H9 (cell line): ENCODE measurements around the gene LAMB4. TPM values are rescaled to one million over a fixed set of nuclear protein-coding genes. Genes with fewer than 3 reads are reported as not detected.
A peak's percentile ranks its signal among the peaks of the same experiment; 100 is the strongest.

Experiments used
- DNase-seq: peaks from one replicate; pipeline ENCODE4 v3.0.0-alpha.2; 2017
- H2AFZ ChIP-seq: one replicate; pipeline ENCODE4 v1.6.1; 2013; ENCODE audit warnings: mild to moderate bottlenecking, low read length, control low read depth, moderate library complexity
- H2AK5ac ChIP-seq: 2 replicates; pipeline ENCODE4 v1.6.1; 2013; ENCODE audit warnings: low read length, control low read depth, mixed read lengths; ENCODE audit not compliant: insufficient read length
- H2BK120ac ChIP-seq: one replicate; pipeline ENCODE4 v1.6.1; 2013; ENCODE audit warnings: low read depth, mild to moderate bottlenecking, low read length, control low read depth, inconsistent platforms; ENCODE audit not compliant: poor library complexity, severe bottlenecking
- H2BK12ac ChIP-seq: 2 replicates; pipeline ENCODE4 v1.6.1; 2013; ENCODE audit warnings: low read length, control low read depth, mixed read lengths, low read depth; ENCODE audit not compliant: insufficient read length
- H2BK15ac ChIP-seq: 2 replicates; pipeline ENCODE4 v1.6.1; 2013; ENCODE audit warnings: low read depth, low read length, control low read depth
- H2BK20ac ChIP-seq: one replicate; pipeline ENCODE4 v1.6.1; 2013; ENCODE audit warnings: low read depth, mild to moderate bottlenecking, low read length, control low read depth, inconsistent platforms; ENCODE audit not compliant: poor library complexity, severe bottlenecking
- H2BK5ac ChIP-seq: 2 replicates; pipeline ENCODE4 v1.6.1; 2013; ENCODE audit warnings: low read length, control low read depth, mixed read lengths; ENCODE audit not compliant: insufficient read length
- H3K14ac ChIP-seq: 2 replicates; pipeline ENCODE4 v1.6.1; 2013; ENCODE audit warnings: low read length, control low read depth; ENCODE audit not compliant: insufficient read depth
- H3K18ac ChIP-seq: 2 replicates; pipeline ENCODE4 v1.6.1; 2013; ENCODE audit warnings: low read depth, mild to moderate bottlenecking, mixed read lengths, low read length, control low read depth; ENCODE audit not compliant: insufficient read length
- H3K23ac ChIP-seq: 2 replicates; pipeline ENCODE4 v1.6.1; 2013; ENCODE audit warnings: low read length, control low read depth, mixed read lengths, low read depth; ENCODE audit not compliant: insufficient read length
- H3K23me2 ChIP-seq: 2 replicates; pipeline ENCODE4 v1.6.1; 2013; ENCODE audit warnings: low read depth, mild to moderate bottlenecking, mixed read lengths, low read length, control low read depth; ENCODE audit not compliant: insufficient read length, poor library complexity, severe bottlenecking
- H3K27ac ChIP-seq: 2 replicates; pipeline ENCODE4 v1.5.1; 2013; ENCODE audit warnings: low read length, control low read depth, mixed read lengths, low read depth; ENCODE audit not compliant: insufficient read length
- H3K27me3 ChIP-seq: 2 replicates; pipeline ENCODE4 v1.6.1; 2013; ENCODE audit warnings: low read length, control low read depth, inconsistent platforms; ENCODE audit not compliant: insufficient read depth
- H3K4ac ChIP-seq: 2 replicates; pipeline ENCODE4 v1.6.1; 2013; ENCODE audit warnings: low read depth, mild to moderate bottlenecking, control low read depth, inconsistent platforms, low read length, moderate library complexity
- H3K4me1 ChIP-seq: 2 replicates; pipeline ENCODE4 v1.6.1; 2013; ENCODE audit warnings: low read length, control low read depth, inconsistent platforms; ENCODE audit not compliant: insufficient read depth
- H3K4me2 ChIP-seq: 2 replicates; pipeline ENCODE4 v1.6.1; 2013; ENCODE audit warnings: low read length, control low read depth, mixed read lengths; ENCODE audit not compliant: insufficient read length, insufficient read depth
- H3K56ac ChIP-seq: 2 replicates; pipeline ENCODE4 v1.6.1; 2013; ENCODE audit warnings: low read depth, mild to moderate bottlenecking, mixed read lengths, low read length, control low read depth; ENCODE audit not compliant: insufficient read length
- H3K79me1 ChIP-seq: 2 replicates; pipeline ENCODE4 v1.6.1; 2013; ENCODE audit warnings: low read depth, mild to moderate bottlenecking, moderate library complexity, low read length, control low read depth, inconsistent platforms; ENCODE audit not compliant: insufficient read depth, poor library complexity, severe bottlenecking
- H3K79me2 ChIP-seq: 2 replicates; pipeline ENCODE4 v1.6.1; 2013; ENCODE audit warnings: low read length, control low read depth, inconsistent platforms; ENCODE audit not compliant: insufficient read depth
- H3K9ac ChIP-seq: 2 replicates; pipeline ENCODE4 v1.6.1; 2013; ENCODE audit warnings: low read length, control low read depth, mixed read lengths; ENCODE audit not compliant: insufficient read length; ENCODE audit errors: extremely low read depth
- H3K9me3 ChIP-seq: one replicate; pipeline ENCODE4 v1.6.1; 2013; ENCODE audit warnings: low read depth, low read length, inconsistent platforms; ENCODE audit not compliant: control insufficient read depth
- H3T11ph ChIP-seq: one replicate; pipeline ENCODE4 v1.6.1; 2013; ENCODE audit warnings: mild to moderate bottlenecking, low read length, control low read depth, inconsistent platforms
- H4K20me1 ChIP-seq: one replicate; pipeline ENCODE4 v1.6.1; 2013; ENCODE audit not compliant: control insufficient read depth, insufficient read length, insufficient read depth
- H4K5ac ChIP-seq: 2 replicates; pipeline ENCODE4 v1.6.1; 2013; ENCODE audit warnings: low read depth, mild to moderate bottlenecking, mixed read lengths, low read length, control low read depth; ENCODE audit not compliant: insufficient read length
- H4K8ac ChIP-seq: replicated peaks from 2 replicates; pipeline ENCODE4 v1.6.1; 2013; ENCODE audit warnings: low read length, control low read depth, mixed read lengths, low read depth; ENCODE audit not compliant: insufficient read length
- H4K91ac ChIP-seq: 2 replicates; pipeline ENCODE4 v1.6.1; 2013; ENCODE audit warnings: low read depth, mild to moderate bottlenecking, moderate library complexity, mixed read lengths, low read length, control low read depth; ENCODE audit not compliant: insufficient read length
- H3K27ac Mint-ChIP-seq, 3 experiments: 2 replicates in 2 of 3; 3 replicates in 1 of 3; pipeline ENCODE4 v1.8.0; 2020 to 2021; ENCODE audit warnings: mixed read lengths in 3 of 3, mild to moderate bottlenecking in 1 of 3, moderate library complexity in 1 of 3
- H3K27me3 Mint-ChIP-seq: 2 replicates; pipeline ENCODE4 v1.8.0; 2021; ENCODE audit warnings: low read depth, mild to moderate bottlenecking, moderate library complexity, mixed read lengths
- H3K36me3 Mint-ChIP-seq, 3 experiments: 2 replicates in 2 of 3; 3 replicates in 1 of 3; pipeline ENCODE4 v1.8.0; 2020 to 2021; ENCODE audit warnings: low read depth in 3 of 3, mixed read lengths in 3 of 3; ENCODE audit not compliant: insufficient read depth in 1 of 3
- H3K4me1 Mint-ChIP-seq, 2 experiments: 2 replicates each; pipeline ENCODE4 v1.8.0; 2020; ENCODE audit warnings: mixed read lengths in 2 of 2
- H3K4me3 Mint-ChIP-seq, 2 experiments: 2 replicates in 1 of 2; 3 replicates in 1 of 2; pipeline ENCODE4 v1.8.0; 2020 to 2021; ENCODE audit warnings: mild to moderate bottlenecking in 2 of 2, mixed read lengths in 2 of 2, moderate library complexity in 1 of 2
- H3K9me3 Mint-ChIP-seq, 2 experiments: 2 replicates in 1 of 2; 3 replicates in 1 of 2; pipeline ENCODE4 v1.8.0; 2020; ENCODE audit warnings: mild to moderate bottlenecking in 2 of 2, mixed read lengths in 2 of 2, moderate library complexity in 1 of 2
- CTCF ChIP-seq: fragments of 200-600 bp; sonication (generic); conservative IDR thresholded peaks from 3 replicates; pipeline ENCODE4 v1.8.0; 2021; ENCODE audit warnings: antibody characterized with exemption, mild to moderate bottlenecking
- total RNA-seq: library from RNA; stranded (reverse); gene quantifications from 2 replicates; pipeline ENCODE4 v1.2.1, GENCODE V29; 2021

The LAMB4 gene
- total RNA-seq, 1 experiment from 2014 or later: not detected

DNA sequence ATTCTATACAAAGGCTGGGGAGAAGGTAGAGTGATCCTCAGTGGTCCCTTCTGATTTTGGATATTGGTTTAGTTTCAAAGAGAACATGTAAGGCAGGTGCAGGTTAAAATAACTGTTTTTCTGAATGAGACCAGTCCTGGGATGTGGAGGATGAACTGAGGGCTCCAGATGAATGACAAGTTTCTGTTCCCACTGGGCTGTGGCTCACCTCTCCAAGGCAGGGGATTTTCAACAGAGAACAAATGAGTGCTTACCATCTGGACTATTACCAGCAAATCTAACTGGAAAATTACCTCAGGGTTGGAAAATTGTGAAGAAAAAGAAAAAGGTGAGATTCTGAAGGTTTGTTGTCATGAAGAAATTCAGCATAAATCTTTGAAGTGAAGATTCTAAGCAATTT lies 8.0 kb downstream of the LAMB4 start:
- Histone ChIP-seq H2AFZ (no peak overlapping the region), H3K23me2 (no peaks in the 10 kb centered on the region), H4K5ac (no peak overlapping the region), H3K27ac (no peak overlapping the region), H2AK5ac (no peak overlapping the region), H3K9ac (no peak overlapping the region), H3K79me2 (no peaks in the 10 kb centered on the region), H3K18ac (no peak overlapping the region), H4K20me1 (no peaks in the 10 kb centered on the region), H3K4me1 (no peaks in the 10 kb centered on the region), H3K79me1 (no peaks in the 10 kb centered on the region), H2BK5ac (no peak overlapping the region), H2BK15ac (no peak overlapping the region), H3K9me3 (no peaks in the 10 kb centered on the region), H3K4ac (no peak overlapping the region), H3T11ph (no peak overlapping the region), H2BK20ac (no peak overlapping the region), H3K27me3 (no peaks in the 10 kb centered on the region), H3K56ac (no peak overlapping the region), H2BK120ac (no peak overlapping the region), H4K8ac (no peak overlapping the region), H3K4me2 (no peak overlapping the region), H3K23ac (no peak overlapping the region), H2BK12ac (no peak overlapping the region), H3K14ac (no peak overlapping the region), H4K91ac (no peak overlapping the region)
- Mint-ChIP-seq H3K4me1 (no peaks in the 10 kb centered on the region), H3K36me3 (no peaks in the 10 kb centered on the region), H3K4me3 (no peak overlapping the region), H3K9me3 (no peaks in the 10 kb centered on the region), H3K27me3 (no peaks in the 10 kb centered on the region; the same call in 1 of the 2 replicates), H3K27ac (0 out of 7 replicates have a peak overlapping the region, but pooled peaks of 1 of the 3 experiments have one; percentile 12)
- DNase-seq: no peak
- no peak for TF ChIP-seq CTCF
